GM21619 (cell line): Measurements from ENCODE around the gene ABCD4.

Experiments used
- ATAC-seq: cut with Tn5 transposase; IDR thresholded peaks from one replicate; pipeline ENCODE4 v1.9.1; 2021; ENCODE audit not compliant: unreplicated experiment

The ABCD4 gene

GRCh38 chr14:74238974-74239847, 63.5 kb downstream of the ABCD4 start, which contains the start of gene VSX2:
TSS of gene VSX2 (plus strand) at chr14:74239449. CDS start at chr14:74239562, 113 bp downstream.
- ATAC-seq, result no peak

GRCh38 chr14:74237441-74237840, 65.3 kb downstream of the ABCD4 start:
- no peak for ATAC-seq
